Activated CD4-positive, alpha-beta T cell treated with anti-CD3 and anti-CD28 coated beads, Interleukin-2, amount 50 U/mL, for 24 hours (primary cell): ENCODE measurements around the gene LRRC74B.
"Not testable (repeated sequence)": the region's sequence is repeated elsewhere in the genome, so short reads cannot be mapped to it uniquely, and the experiment has no call there.

ENCODE experiments used
- DNase-seq, 2 donors: peaks; one replicate each; pipeline ENCODE4 v3.0.0-alpha.2; 2020; ENCODE audit warnings: low read depth in 1 of 2, low spot score in 1 of 2

The LRRC74B gene

GRCh38 chr22:21045585-21046294 is at the start of gene LRRC74B:
LRRC74B (plus strand) TSS chr22:21045946; CDS start chr22:21045987, 41 bp downstream.
- DNase-seq: peak; percentile 26 to 59

GRCh38 chr22:20996031-20996410 is 49.7 kb upstream of the LRRC74B start:
- no peak for DNase-seq

GRCh38 chr22:20996598-20997535 is 48.9 kb upstream of the LRRC74B start:
- DNase-seq: no peak

GRCh38 chr22:20997536-20998257 is 48.0 kb upstream of the LRRC74B start:
- DNase-seq: no peak

GRCh38 chr22:20998411-20999336 is 47.1 kb upstream of the LRRC74B start:
- no peak for DNase-seq

- DNase-seq: no peak
Observed at GRCh38 chr22:20999350-21000206, 46.2 kb upstream of the LRRC74B start.

- no peak for DNase-seq
Observed at GRCh38 chr22:21000207-21000986, 45.3 kb upstream of the LRRC74B start.

- DNase-seq: no peak
Observed at GRCh38 chr22:21000987-21001600, 44.7 kb upstream of the LRRC74B start.

GRCh38 chr22:21001601-21002325 is 44.0 kb upstream of the LRRC74B start, which contains the start of gene THAP7:
THAP7 (minus strand) TSS chr22:21002118; CDS start chr22:21001911, 207 bp downstream.
- DNase-seq: peak; percentile 93 to 96

- no peak for DNase-seq
Observed at GRCh38 chr22:21003782-21004181, 42.0 kb upstream of the LRRC74B start.

- not testable (repeated sequence) for DNase-seq
Observed at GRCh38 chr22:21009208-21009607, 36.5 kb upstream of the LRRC74B start.

- DNase-seq: no peak
Observed at GRCh38 chr22:21009638-21010425, 35.9 kb upstream of the LRRC74B start.

GRCh38 chr22:21010426-21011113 is 35.2 kb upstream of the LRRC74B start:
- no peak for DNase-seq

GRCh38 chr22:21012446-21013407 is 33.0 kb upstream of the LRRC74B start:
- DNase-seq: no peak

- no peak for DNase-seq
Observed at GRCh38 chr22:21013657-21014201, 32.0 kb upstream of the LRRC74B start.
